ENCODE results near the gene MTCL1. TPM values are rescaled to one million over a fixed set of nuclear protein-coding genes. Genes with fewer than 3 reads are reported as not detected.

Gene MTCL1
- polyA plus RNA-seq, 1 experiment, result 29.8 TPM

GRCh38 chr18:8791171-8791651, 85.9 kb downstream of the MTCL1 start:
- POLR2A ChIA-PET, result no interaction called here
- Histone ChIP-seq H3K36me3 (ENCODE audit: control insufficient read depth, insufficient read depth, low read length) (peaks cover 25% of the 10 kb centered on the region), H3K27me3 (ENCODE audit: control insufficient read depth, insufficient read depth, low read length) (no peaks in the 10 kb centered on the region), H3K4me3 (ENCODE audit: low read depth, low read length) (no peak overlapping the region)
- no peak for DNase-seq (ENCODE audit: low read depth)
- CTCF ChIA-PET, result interaction anchor here (1.2 kb wide), 1 partner anchor 15 kb away, joined by 3 read pairs; no protein-coding TSS in a partner anchor
- no peak for TF ChIP-seq CTCF (IDR thresholded peaks at IDR 0.05; ENCODE audit: insufficient read depth, low read depth, low read length)

- Histone ChIP-seq H3K4me3 (ENCODE audit: low read depth, low read length) (no peak overlapping the region), H3K36me3 (ENCODE audit: control insufficient read depth, insufficient read depth, low read length) (peaks cover 21% of the 10 kb centered on the region), H3K27me3 (ENCODE audit: control insufficient read depth, insufficient read depth, low read length) (no peaks in the 10 kb centered on the region)
- CTCF ChIA-PET, result interaction anchor here (0.8 kb wide), 1 partner anchor 17 kb away, joined by 3 read pairs; no protein-coding TSS in a partner anchor
- POLR2A ChIA-PET, result no interaction called here
- no peak for TF ChIP-seq CTCF (IDR thresholded peaks at IDR 0.05; ENCODE audit: insufficient read depth, low read depth, low read length)
- no peak for DNase-seq (ENCODE audit: low read depth)
These were observed 87.4 kb downstream of the MTCL1 start for GRCh38 chr18:8792688-8793316.

- H3K36me3 ChIP-seq (ENCODE audit: control insufficient read depth, insufficient read depth, low read length), result peaks cover 24% of the 10 kb centered on the region
These were observed 88.2 kb downstream of the MTCL1 start for GRCh38 chr18:8793445-8794155.

GRCh38 chr18:8794156-8794933, 89.0 kb downstream of the MTCL1 start:
- Histone ChIP-seq H3K36me3 (ENCODE audit: control insufficient read depth, insufficient read depth, low read length) (peaks cover 19% of the 10 kb centered on the region), H3K4me3 (ENCODE audit: low read depth, low read length) (no peak overlapping the region), H3K27me3 (ENCODE audit: control insufficient read depth, insufficient read depth, low read length) (no peaks in the 10 kb centered on the region)
- TF ChIP-seq CTCF (IDR thresholded peaks at IDR 0.05; ENCODE audit: insufficient read depth, low read depth, low read length), result no peak
- CTCF ChIA-PET, result interaction anchor here (1.6 kb wide), 1 partner anchor 188 kb away, joined by 5 read pairs; no protein-coding TSS in a partner anchor
- POLR2A ChIA-PET, result no interaction called here
- DNase-seq (ENCODE audit: low read depth), result peak; percentile 82

More at GRCh38 chr18:8793445-8794155, 88.2 kb downstream of the MTCL1 start:
- TF ChIP-seq CTCF (IDR thresholded peaks at IDR 0.05; ENCODE audit: insufficient read depth, low read depth, low read length), result no peak
- POLR2A ChIA-PET, result interaction anchor here (0.6 kb wide), 1 partner anchor 404 kb away, joined by 6 read pairs; no protein-coding TSS in a partner anchor
- no peak for DNase-seq (ENCODE audit: low read depth)
- Histone ChIP-seq H3K27me3 (ENCODE audit: control insufficient read depth, insufficient read depth, low read length) (no peaks in the 10 kb centered on the region), H3K4me3 (ENCODE audit: low read depth, low read length) (no peak overlapping the region)
- CTCF ChIA-PET, result interaction anchor here (0.8 kb wide), 1 partner anchor 18 kb away, joined by 3 read pairs; no protein-coding TSS in a partner anchor

- CTCF ChIA-PET, result interaction anchor here (1.5 to 1.6 kb wide), 2 partner anchors 187 to 193 kb away, joined by 4 to 5 read pairs; no protein-coding TSS in a partner anchor
- POLR2A ChIA-PET, result no interaction called here
- no peak for TF ChIP-seq CTCF (IDR thresholded peaks at IDR 0.05; ENCODE audit: insufficient read depth, low read depth, low read length)
- no peak for DNase-seq (ENCODE audit: low read depth)
- H3K36me3 ChIP-seq (ENCODE audit: control insufficient read depth, insufficient read depth, low read length), result peaks cover 16% of the 10 kb centered on the region
- H3K4me3 ChIP-seq (ENCODE audit: low read depth, low read length), result no peak overlapping the region
- H3K27me3 ChIP-seq (ENCODE audit: control insufficient read depth, insufficient read depth, low read length), result no peaks in the 10 kb centered on the region
These were observed 89.6 kb downstream of the MTCL1 start for GRCh38 chr18:8794934-8795280.

Data from BJ (cell line).